ENCODE data around the gene NR1D1. TPM values are rescaled to one million over a fixed set of nuclear protein-coding genes. Genes with fewer than 3 reads are reported as not detected.
A peak's percentile ranks its signal among the peaks of the same experiment; 100 is the strongest.

NR1D1 gene
- total RNA-seq, 1 experiment from 2014 or later = 7.5 TPM

DNA sequence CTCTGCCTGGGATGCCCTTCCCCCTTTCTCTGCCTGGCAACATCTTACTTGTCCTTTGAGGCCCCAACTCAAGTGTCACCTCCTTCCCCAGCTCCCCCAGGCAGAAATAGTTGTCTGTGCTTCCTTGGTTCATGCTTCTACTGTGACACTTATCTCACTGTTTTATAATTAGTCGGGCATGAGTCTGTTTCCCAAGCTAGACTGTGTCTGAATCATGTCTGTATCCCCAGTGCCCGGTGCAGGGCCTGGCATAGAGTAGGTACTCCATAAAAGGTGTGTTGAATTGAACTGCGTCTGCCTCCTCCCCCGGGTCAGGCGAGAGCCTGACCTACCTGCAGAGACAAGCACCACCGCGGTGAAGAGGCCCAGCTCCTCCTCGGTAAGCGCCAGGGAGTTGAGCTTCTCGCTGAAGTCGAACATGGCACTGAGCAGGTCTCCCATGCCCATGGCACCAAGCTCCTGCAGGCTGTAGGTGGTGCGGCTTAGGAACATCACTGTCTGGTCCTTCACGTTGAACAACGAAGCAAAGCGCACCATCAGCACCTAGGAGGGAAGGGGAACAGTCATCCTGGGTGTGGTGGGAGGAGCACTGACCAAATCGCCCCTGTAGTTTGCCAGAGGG lies 6.7 kb downstream of the NR1D1 start:
- H3K36me3 Mint-ChIP-seq (ENCODE audit: insufficient read depth, unreplicated experiment) = peaks cover 54% of the 10 kb centered on the region
- H3K27ac Mint-ChIP-seq (ENCODE audit: low read depth, unreplicated experiment) = peak overlapping the region; percentile 24
- TF ChIP-seq, protein P1, sequence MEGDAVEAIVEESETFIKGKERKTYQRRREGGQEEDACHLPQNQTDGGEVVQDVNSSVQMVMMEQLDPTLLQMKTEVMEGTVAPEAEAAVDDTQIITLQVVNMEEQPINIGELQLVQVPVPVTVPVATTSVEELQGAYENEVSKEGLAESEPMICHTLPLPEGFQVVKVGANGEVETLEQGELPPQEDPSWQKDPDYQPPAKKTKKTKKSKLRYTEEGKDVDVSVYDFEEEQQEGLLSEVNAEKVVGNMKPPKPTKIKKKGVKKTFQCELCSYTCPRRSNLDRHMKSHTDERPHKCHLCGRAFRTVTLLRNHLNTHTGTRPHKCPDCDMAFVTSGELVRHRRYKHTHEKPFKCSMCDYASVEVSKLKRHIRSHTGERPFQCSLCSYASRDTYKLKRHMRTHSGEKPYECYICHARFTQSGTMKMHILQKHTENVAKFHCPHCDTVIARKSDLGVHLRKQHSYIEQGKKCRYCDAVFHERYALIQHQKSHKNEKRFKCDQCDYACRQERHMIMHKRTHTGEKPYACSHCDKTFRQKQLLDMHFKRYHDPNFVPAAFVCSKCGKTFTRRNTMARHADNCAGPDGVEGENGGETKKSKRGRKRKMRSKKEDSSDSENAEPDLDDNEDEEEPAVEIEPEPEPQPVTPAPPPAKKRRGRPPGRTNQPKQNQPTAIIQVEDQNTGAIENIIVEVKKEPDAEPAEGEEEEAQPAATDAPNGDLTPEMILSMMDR (IDR thresholded peaks at IDR 0.05; ENCODE audit: unreplicated experiment) = no peak
- BruUV-seq (replicated peaks) = no TSS peak
- ChIA-PET CTCF (interaction anchor here (0.7 to 1.9 kb wide), 3 partner anchors 18 to 127 kb away, joined by 3 to 9 read pairs (median 4); no protein-coding TSS in a partner anchor), POLR2A (interaction anchor here (0.9 to 1.0 kb wide), 2 partner anchors 19 to 20 kb away, joined by 3 read pairs; no protein-coding TSS in a partner anchor)
- intact Hi-C loops (cut with micrococcal nuclease) = no loop called here
- no peaks in the 10 kb centered on the region for H3K9me3 Mint-ChIP-seq (ENCODE audit: unreplicated experiment)
- no peak overlapping the region for H3K4me3 Mint-ChIP-seq (ENCODE audit: unreplicated experiment)
- no peaks in the 10 kb centered on the region for H3K27me3 Mint-ChIP-seq (ENCODE audit: insufficient read depth, unreplicated experiment)
- peaks cover 18% of the 10 kb centered on the region for H3K4me1 Mint-ChIP-seq (ENCODE audit: insufficient read depth, unreplicated experiment)
- no peak for DNase-seq (ENCODE audit: unreplicated experiment)

DNA sequence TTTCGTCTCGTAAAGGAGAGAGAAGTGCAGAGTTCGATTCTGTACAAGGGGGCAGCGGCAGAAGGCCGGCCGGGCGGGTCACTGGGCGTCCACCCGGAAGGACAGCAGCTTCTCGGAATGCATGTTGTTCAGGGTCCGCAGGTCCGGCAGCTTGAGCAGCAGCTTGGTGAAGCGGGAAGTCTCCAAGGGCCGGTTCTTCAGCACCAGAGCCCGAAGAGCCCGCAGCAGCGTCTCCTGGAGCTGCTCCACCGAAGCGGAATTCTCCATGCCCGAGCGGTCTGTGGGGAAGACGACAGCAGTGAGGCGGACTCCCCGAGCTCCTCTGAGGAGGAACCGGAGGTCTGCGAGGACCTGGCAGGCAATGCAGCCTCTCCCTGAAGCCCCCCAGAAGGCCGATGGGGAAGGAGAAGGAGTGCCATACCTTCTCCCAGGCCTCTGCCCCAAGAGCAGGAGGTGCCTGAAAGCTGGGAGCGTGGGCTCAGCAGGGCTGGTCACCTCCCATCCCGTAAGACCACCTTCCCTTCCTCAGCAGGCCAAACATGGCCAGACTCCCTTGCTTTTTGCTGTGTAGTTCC lies 7.3 kb downstream of the NR1D1 start:
- no TSS peak for BruUV-seq (replicated peaks)
- Mint-ChIP-seq H3K27ac (ENCODE audit: low read depth, unreplicated experiment) (peak overlapping the region; percentile 24), H3K9me3 (ENCODE audit: unreplicated experiment) (no peaks in the 10 kb centered on the region), H3K27me3 (ENCODE audit: insufficient read depth, unreplicated experiment) (no peaks in the 10 kb centered on the region), H3K4me3 (ENCODE audit: unreplicated experiment) (no peak overlapping the region), H3K4me1 (ENCODE audit: insufficient read depth, unreplicated experiment) (peaks cover 12% of the 10 kb centered on the region), H3K36me3 (ENCODE audit: insufficient read depth, unreplicated experiment) (peaks cover 56% of the 10 kb centered on the region)
- TF ChIP-seq, protein P1 (IDR thresholded peaks at IDR 0.05; ENCODE audit: unreplicated experiment) = no peak
- intact Hi-C loops (cut with micrococcal nuclease) = no loop called here
- no peak for DNase-seq (ENCODE audit: unreplicated experiment)
- ChIA-PET CTCF (interaction anchor here (0.6 to 1.9 kb wide), 4 partner anchors 12 to 1719 kb away, joined by 3 to 9 read pairs (median 4); no protein-coding TSS in a partner anchor), POLR2A (interaction anchor here (0.5 to 0.9 kb wide), 2 partner anchors 18 to 1398 kb away, joined by 3 read pairs; no protein-coding TSS in a partner anchor)

DNA sequence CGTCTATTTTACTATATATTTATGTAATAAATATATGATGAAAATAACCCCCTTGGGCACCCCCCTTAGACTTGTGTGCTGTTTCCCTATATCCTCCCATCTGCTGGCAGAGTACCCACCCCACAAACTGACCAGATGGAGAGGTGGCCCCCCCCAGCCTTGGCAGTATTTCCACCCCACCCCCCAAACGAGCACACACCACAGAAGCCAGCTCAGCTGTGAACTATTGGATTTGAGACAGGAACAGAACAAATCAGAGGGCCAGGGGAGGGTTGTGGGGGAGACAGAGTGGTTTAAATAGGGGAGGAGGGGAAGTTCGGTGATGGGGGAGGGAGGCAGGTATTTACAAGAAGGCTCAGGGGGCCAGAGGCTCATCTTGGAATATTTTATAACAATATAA lies 7.8 kb downstream of the NR1D1 start:
- intact Hi-C loops (cut with micrococcal nuclease) = no loop called here
- no peak for DNase-seq (ENCODE audit: unreplicated experiment)
- peaks cover 61% of the 10 kb centered on the region for H3K36me3 Mint-ChIP-seq (ENCODE audit: insufficient read depth, unreplicated experiment)
- BruUV-seq (replicated peaks) = no TSS peak
- TF ChIP-seq, protein P1 (IDR thresholded peaks at IDR 0.05; ENCODE audit: unreplicated experiment) = no peak
- ChIA-PET CTCF (interaction anchor here (0.6 to 1.9 kb wide), 4 partner anchors 12 to 1720 kb away, joined by 3 to 9 read pairs (median 4); no protein-coding TSS in a partner anchor), POLR2A (interaction anchor here (0.5 kb wide), 1 partner anchor 1398 kb away, joined by 3 read pairs; no protein-coding TSS in a partner anchor)
- no peak overlapping the region for H3K4me3 Mint-ChIP-seq (ENCODE audit: unreplicated experiment)
- no peaks in the 10 kb centered on the region for H3K9me3 Mint-ChIP-seq (ENCODE audit: unreplicated experiment)
- no peak overlapping the region for H3K27ac Mint-ChIP-seq (ENCODE audit: low read depth, unreplicated experiment)
- H3K4me1 Mint-ChIP-seq (ENCODE audit: insufficient read depth, unreplicated experiment) = peaks cover 9% of the 10 kb centered on the region
- H3K27me3 Mint-ChIP-seq (ENCODE audit: insufficient read depth, unreplicated experiment) = no peaks in the 10 kb centered on the region

DNA sequence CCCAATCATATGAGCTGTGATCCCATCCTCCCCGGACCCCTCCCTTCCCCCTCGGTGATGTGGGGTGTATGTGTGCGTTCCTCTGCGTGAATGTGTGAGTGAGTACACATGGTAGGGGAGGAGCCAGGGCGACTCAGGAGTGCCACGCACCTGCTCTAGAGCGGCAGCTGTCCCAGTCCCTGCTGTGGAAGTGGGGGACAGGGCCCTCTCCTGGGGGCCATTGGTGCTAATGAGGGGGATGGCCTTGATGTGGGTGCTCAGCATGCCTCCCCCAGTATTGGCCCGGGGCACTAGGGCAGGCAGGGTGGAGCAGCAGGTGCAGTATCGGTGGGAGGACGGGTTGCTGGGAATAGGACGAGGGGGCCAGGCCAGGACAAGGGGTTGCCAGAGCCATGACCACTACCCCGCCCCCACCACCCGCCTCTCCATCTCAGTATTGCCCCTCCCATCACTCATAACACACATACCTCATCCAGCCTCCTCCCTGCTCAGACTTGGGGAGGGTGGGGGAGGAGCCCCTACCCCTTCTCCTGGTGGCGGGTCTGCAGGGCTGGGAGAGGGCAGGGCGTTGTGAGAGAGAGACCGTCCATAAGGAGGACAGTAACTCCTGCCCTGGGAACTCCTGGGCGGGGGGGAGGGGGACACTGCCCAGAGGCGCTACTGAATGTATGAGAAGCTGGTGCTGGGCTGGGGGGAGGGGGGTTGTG lies 8.5 kb downstream of the NR1D1 start:
- no TSS peak for BruUV-seq (replicated peaks)
- ChIA-PET CTCF (interaction anchor here (0.6 to 0.7 kb wide), 4 partner anchors 13 to 77 kb away, joined by 3 to 4 read pairs (median 3); no protein-coding TSS in a partner anchor), POLR2A (no interaction called here)
- H3K27me3 Mint-ChIP-seq (ENCODE audit: insufficient read depth, unreplicated experiment) = no peaks in the 10 kb centered on the region
- no peaks in the 10 kb centered on the region for H3K9me3 Mint-ChIP-seq (ENCODE audit: unreplicated experiment)
- intact Hi-C loops (cut with micrococcal nuclease) = no loop called here
- peaks cover 60% of the 10 kb centered on the region for H3K36me3 Mint-ChIP-seq (ENCODE audit: insufficient read depth, unreplicated experiment)
- no peak overlapping the region for H3K27ac Mint-ChIP-seq (ENCODE audit: low read depth, unreplicated experiment)
- no peak overlapping the region for H3K4me3 Mint-ChIP-seq (ENCODE audit: unreplicated experiment)
- peaks cover 2% of the 10 kb centered on the region for H3K4me1 Mint-ChIP-seq (ENCODE audit: insufficient read depth, unreplicated experiment)
- DNase-seq (ENCODE audit: unreplicated experiment) = no peak
- TF ChIP-seq, protein P1 (IDR thresholded peaks at IDR 0.05; ENCODE audit: unreplicated experiment) = no peak
